Large intestine (tissue), 3 donors: Measurements from ENCODE around the gene PTPRM. TPM values are rescaled to one million over a fixed set of nuclear protein-coding genes. Genes with fewer than 3 reads are reported as not detected.

ENCODE experiments used
- DNase-seq, 2 donors: peaks; one replicate each; pipeline versions ENCODE4 v3.0.0 to v3.0.0-alpha.2; 2013
- H3K27ac ChIP-seq: one replicate; pipeline ENCODE4 v1.5.1; 2013; ENCODE audit warnings: low read length
- H3K27me3 ChIP-seq: 2 replicates; pipeline ENCODE4 v1.6.1; 2013; ENCODE audit warnings: low read length; ENCODE audit not compliant: control insufficient read depth, insufficient read depth
- H3K36me3 ChIP-seq: 2 replicates; pipeline ENCODE4 v1.6.1; 2013; ENCODE audit warnings: low read length; ENCODE audit not compliant: control insufficient read depth, insufficient read depth
- H3K4me1 ChIP-seq: one replicate; pipeline ENCODE4 v1.6.1; 2013; ENCODE audit warnings: low read length; ENCODE audit not compliant: control insufficient read depth, insufficient read depth
- H3K4me3 ChIP-seq: one replicate; pipeline ENCODE4 v1.5.1; 2013; ENCODE audit warnings: low read length
- H3K9me3 ChIP-seq: one replicate; pipeline ENCODE4 v1.6.1; 2013; ENCODE audit warnings: mild to moderate bottlenecking, low read depth, low read length, moderate library complexity; ENCODE audit not compliant: control insufficient read depth
- WGBS: methylation state at CpG from one replicate; pipeline ENCODE4 v1.1.5; 2013; ENCODE audit warnings: low lambda C conversion rate; ENCODE audit not compliant: insufficient coverage; 5-methylcytosine and 5-hydroxymethylcytosine counted together
- polyA plus RNA-seq: library from polyadenylated mRNA; unstranded; fragments of 120-200 nt; gene quantifications from one replicate; pipeline ENCODE4 v1.2.1, GENCODE V29; 2013

Gene PTPRM
- polyA plus RNA-seq, 1 donor: 27.2 TPM

GRCh38 chr18:7666195-7666776, 99.2 kb downstream of the PTPRM start:
- H3K36me3 ChIP-seq: no peaks in the 10 kb centered on the region
- no CpG with 5 or more reads among the region's 4 CpGs for WGBS
- no peaks in the 10 kb centered on the region for H3K27me3 ChIP-seq
- no peak overlapping the region for H3K4me3 ChIP-seq
- no peak for DNase-seq
- no peaks in the 10 kb centered on the region for H3K9me3 ChIP-seq
- H3K27ac ChIP-seq: no peak overlapping the region
- no peaks in the 10 kb centered on the region for H3K4me1 ChIP-seq

- WGBS: no CpG with 5 or more reads among the region's 3 CpGs
- H3K4me3 ChIP-seq: no peak overlapping the region
- no peaks in the 10 kb centered on the region for H3K9me3 ChIP-seq
- no peaks in the 10 kb centered on the region for H3K4me1 ChIP-seq
- no peaks in the 10 kb centered on the region for H3K27me3 ChIP-seq
- H3K36me3 ChIP-seq: no peaks in the 10 kb centered on the region
- no peak overlapping the region for H3K27ac ChIP-seq
- no peak for DNase-seq
These were observed 101.3 kb downstream of the PTPRM start for GRCh38 chr18:7668392-7668791.

- DNase-seq: no peak
- Histone ChIP-seq H3K27ac (no peak overlapping the region), H3K27me3 (no peaks in the 10 kb centered on the region), H3K4me3 (no peak overlapping the region), H3K9me3 (no peaks in the 10 kb centered on the region), H3K36me3 (no peaks in the 10 kb centered on the region), H3K4me1 (no peaks in the 10 kb centered on the region)
- WGBS: no CpG with 5 or more reads among the region's 3 CpGs
These were observed 102.2 kb downstream of the PTPRM start for GRCh38 chr18:7669361-7669760.

- Histone ChIP-seq H3K9me3 (no peaks in the 10 kb centered on the region), H3K4me3 (no peak overlapping the region), H3K27ac (no peak overlapping the region), H3K36me3 (no peaks in the 10 kb centered on the region), H3K4me1 (no peaks in the 10 kb centered on the region), H3K27me3 (no peaks in the 10 kb centered on the region)
- no peak for DNase-seq
- WGBS: no CpG with 5 or more reads among the region's 2 CpGs
These were observed 104.0 kb downstream of the PTPRM start for GRCh38 chr18:7671105-7671504.

GRCh38 chr18:7676253-7676873, 109.2 kb downstream of the PTPRM start:
- no peaks in the 10 kb centered on the region for H3K27me3 ChIP-seq
- no peaks in the 10 kb centered on the region for H3K4me1 ChIP-seq
- H3K4me3 ChIP-seq: no peak overlapping the region
- no peaks in the 10 kb centered on the region for H3K36me3 ChIP-seq
- H3K27ac ChIP-seq: no peak overlapping the region
- no peaks in the 10 kb centered on the region for H3K9me3 ChIP-seq
- WGBS: no CpG with 5 or more reads among the region's 8 CpGs
- DNase-seq: no peak

- Histone ChIP-seq H3K36me3 (no peaks in the 10 kb centered on the region), H3K27ac (no peak overlapping the region), H3K4me1 (no peaks in the 10 kb centered on the region), H3K27me3 (no peaks in the 10 kb centered on the region), H3K4me3 (no peak overlapping the region), H3K9me3 (no peaks in the 10 kb centered on the region)
- no peak for DNase-seq
- WGBS: 80% methylated on average over 2 of the region's 4 CpGs
These were observed 109.9 kb downstream of the PTPRM start for GRCh38 chr18:7677001-7677400.

- Histone ChIP-seq H3K4me3 (no peak overlapping the region), H3K9me3 (no peaks in the 10 kb centered on the region), H3K27ac (no peak overlapping the region), H3K27me3 (no peaks in the 10 kb centered on the region), H3K36me3 (no peaks in the 10 kb centered on the region), H3K4me1 (no peaks in the 10 kb centered on the region)
- no peak for DNase-seq
- WGBS: no CpG with 5 or more reads among the region's 4 CpGs
These were observed 110.3 kb downstream of the PTPRM start for GRCh38 chr18:7677424-7677823.

- no peaks in the 10 kb centered on the region for H3K27me3 ChIP-seq
- H3K4me3 ChIP-seq: no peak overlapping the region
- no peak for DNase-seq
- H3K36me3 ChIP-seq: no peaks in the 10 kb centered on the region
- H3K4me1 ChIP-seq: no peaks in the 10 kb centered on the region
- H3K27ac ChIP-seq: no peak overlapping the region
- H3K9me3 ChIP-seq: no peaks in the 10 kb centered on the region
- 87% methylated on average over 4 of the region's 8 CpGs for WGBS
These were observed 111.3 kb downstream of the PTPRM start for GRCh38 chr18:7678389-7678788.

- Histone ChIP-seq H3K4me1 (no peaks in the 10 kb centered on the region), H3K36me3 (no peaks in the 10 kb centered on the region), H3K27me3 (no peaks in the 10 kb centered on the region), H3K9me3 (no peaks in the 10 kb centered on the region), H3K27ac (no peak overlapping the region), H3K4me3 (no peak overlapping the region)
- WGBS: 100% methylated on average over 1 of the region's 4 CpGs
- DNase-seq: no peak
These were observed 111.7 kb downstream of the PTPRM start for GRCh38 chr18:7678801-7679200.

GRCh38 chr18:7681298-7681697, 114.2 kb downstream of the PTPRM start:
- Histone ChIP-seq H3K36me3 (no peaks in the 10 kb centered on the region), H3K4me1 (no peaks in the 10 kb centered on the region), H3K9me3 (no peaks in the 10 kb centered on the region), H3K4me3 (no peak overlapping the region), H3K27me3 (no peaks in the 10 kb centered on the region), H3K27ac (no peak overlapping the region)
- DNase-seq: no peak
- 83% methylated on average over 1 of the region's 3 CpGs for WGBS

GRCh38 chr18:7682321-7682720, 115.2 kb downstream of the PTPRM start:
- H3K27ac ChIP-seq: no peak overlapping the region
- H3K4me1 ChIP-seq: no peaks in the 10 kb centered on the region
- no peaks in the 10 kb centered on the region for H3K36me3 ChIP-seq
- H3K9me3 ChIP-seq: no peaks in the 10 kb centered on the region
- no peak for DNase-seq
- H3K4me3 ChIP-seq: no peak overlapping the region
- H3K27me3 ChIP-seq: no peaks in the 10 kb centered on the region
